Epithelial cell of esophagus (primary cell): ENCODE data around the gene RNF168.

ENCODE experiments used
- DNase-seq: peaks from one replicate; pipeline ENCODE4 v3.0.0; 2010; ENCODE audit warnings: low read depth
- H3K4me3 ChIP-seq: 2 replicates; pipeline ENCODE4 v1.5.1; 2011; ENCODE audit warnings: mild to moderate bottlenecking, low read length, control low read depth
- CTCF ChIP-seq: IDR thresholded peaks from 2 replicates; pipeline ENCODE4 v1.5.1; 2011; ENCODE audit warnings: low read depth, mild to moderate bottlenecking, low read length, control low read depth, inconsistent platforms; ENCODE audit not compliant: insufficient read depth; ENCODE audit errors: missing control alignments

Gene RNF168

GRCh38 chr3:196501316-196502044, 2.1 kb downstream of the RNF168 start:
- no peak for TF ChIP-seq CTCF

GRCh38 chr3:196499807-196500524, 3.6 kb downstream of the RNF168 start:
- no peak for TF ChIP-seq CTCF
- DNase-seq: no peak

More at GRCh38 chr3:196501316-196502044, 2.1 kb downstream of the RNF168 start:
- H3K4me3 ChIP-seq: peak overlapping the region; percentile 82
- peak; percentile 48 for DNase-seq

GRCh38 chr3:196499061-196499460, 4.5 kb downstream of the RNF168 start:
- no peak overlapping the region for H3K4me3 ChIP-seq
- no peak for TF ChIP-seq CTCF
- DNase-seq: no peak

More at GRCh38 chr3:196499807-196500524, 3.6 kb downstream of the RNF168 start:
- peak overlapping the region; percentile 44 for H3K4me3 ChIP-seq

GRCh38 chr3:196498297-196498696, 5.3 kb downstream of the RNF168 start:
- TF ChIP-seq CTCF: no peak
- DNase-seq: no peak
- no peak overlapping the region for H3K4me3 ChIP-seq

GRCh38 chr3:196496183-196496582, 7.4 kb downstream of the RNF168 start:
- DNase-seq: no peak
- no peak overlapping the region for H3K4me3 ChIP-seq

GRCh38 chr3:196493292-196493691, 10.3 kb downstream of the RNF168 start:
- DNase-seq: no peak
- no peak for TF ChIP-seq CTCF
- H3K4me3 ChIP-seq: no peak overlapping the region

More at GRCh38 chr3:196496183-196496582, 7.4 kb downstream of the RNF168 start:
- TF ChIP-seq CTCF: no peak
